Skeletal muscle tissue (tissue), 4 donors: ENCODE results near the gene ANTXRL. TPM values are rescaled to one million over a fixed set of nuclear protein-coding genes. Genes with fewer than 3 reads are reported as not detected.
"Not testable (repeated sequence)": the region's sequence is repeated elsewhere in the genome, so short reads cannot be mapped to it uniquely, and the experiment has no call there.

Experiments
- H3K27ac ChIP-seq: one replicate; pipeline ENCODE4 v1.7.0; 2013; ENCODE audit warnings: mild to moderate bottlenecking, low read depth, low read length, inconsistent platforms
- H3K27me3 ChIP-seq, 3 donors: one replicate each; pipeline ENCODE4 v1.7.0; 2013; ENCODE audit warnings: low read length in 3 of 3; ENCODE audit not compliant: control insufficient read depth in 3 of 3, insufficient read depth in 3 of 3
- H3K36me3 ChIP-seq, 3 donors: one replicate each; pipeline ENCODE4 v1.7.0; 2013; ENCODE audit warnings: low read length in 3 of 3; ENCODE audit not compliant: control insufficient read depth in 3 of 3, insufficient read depth in 3 of 3
- H3K4me1 ChIP-seq, 3 donors: one replicate each; pipeline ENCODE4 v1.7.0; 2013; ENCODE audit warnings: low read length in 3 of 3, mild to moderate bottlenecking in 3 of 3; ENCODE audit not compliant: control insufficient read depth in 3 of 3, insufficient read depth in 3 of 3
- H3K4me3 ChIP-seq, 3 donors: one replicate each; pipeline ENCODE4 v1.7.0; 2013; ENCODE audit warnings: low read length in 3 of 3
- H3K9ac ChIP-seq, 3 donors: one replicate each; pipeline ENCODE4 v1.7.0; 2013; ENCODE audit warnings: low read length in 3 of 3, mild to moderate bottlenecking in 3 of 3, moderate library complexity in 2 of 3, low read depth in 1 of 3
- H3K9me3 ChIP-seq, 3 donors: one replicate each; pipeline ENCODE4 v1.7.0; 2013; ENCODE audit warnings: low read length in 3 of 3; ENCODE audit not compliant: control insufficient read depth in 3 of 3
- total RNA-seq: library from RNA; depleted of rRNA; stranded (reverse); fragments of >200 nt; gene quantifications from one replicate; pipeline ENCODE4 v1.2.3, GENCODE V29; 2014
- donor health status: Osteomylitis.

ANTXRL gene
- total RNA-seq, 1 donor from 2014 or later: not detected

GRCh38 chr10:46328853-46329689 is 42.3 kb downstream of the ANTXRL start:
- no peak overlapping the region for H3K4me3 ChIP-seq
- peaks cover 0 to 13% (median 0%) of the 10 kb centered on the region in 3 donors for H3K27me3 ChIP-seq
- H3K4me1 ChIP-seq: no peaks in the 10 kb centered on the region
- H3K36me3 ChIP-seq: no peaks in the 10 kb centered on the region
- no peak overlapping the region for H3K9ac ChIP-seq
- H3K9me3 ChIP-seq: no peaks in the 10 kb centered on the region
- no peak overlapping the region for H3K27ac ChIP-seq

- Histone ChIP-seq H3K4me1 (no peaks in the 10 kb centered on the region), H3K27ac (no peak overlapping the region), H3K27me3 (peaks cover 0 to 13% (median 0%) of the 10 kb centered on the region in 3 donors), H3K4me3 (no peak overlapping the region), H3K9me3 (no peaks in the 10 kb centered on the region), H3K36me3 (no peaks in the 10 kb centered on the region), H3K9ac (no peak overlapping the region)
Measured at GRCh38 chr10:46329690-46330016, 42.9 kb downstream of the ANTXRL start.

GRCh38 chr10:46330894-46331293 is 44.1 kb downstream of the ANTXRL start:
- Histone ChIP-seq H3K36me3 (no peaks in the 10 kb centered on the region), H3K9ac (no peak overlapping the region), H3K4me1 (no peaks in the 10 kb centered on the region), H3K4me3 (no peak overlapping the region), H3K27ac (no peak overlapping the region), H3K9me3 (no peaks in the 10 kb centered on the region), H3K27me3 (peaks cover 0 to 13% (median 0%) of the 10 kb centered on the region in 3 donors)

GRCh38 chr10:46365484-46365883 is 78.7 kb downstream of the ANTXRL start:
- not testable (repeated sequence) for H3K27ac ChIP-seq, H3K36me3 ChIP-seq, H3K9ac ChIP-seq, H3K4me3 ChIP-seq, H3K4me1 ChIP-seq, H3K9me3 ChIP-seq, H3K27me3 ChIP-seq

GRCh38 chr10:46367209-46367608 is 80.4 kb downstream of the ANTXRL start:
- H3K4me3 ChIP-seq, H3K4me1 ChIP-seq, H3K9me3 ChIP-seq, H3K27ac ChIP-seq, H3K9ac ChIP-seq, H3K36me3 ChIP-seq, H3K27me3 ChIP-seq: not testable (repeated sequence)

GRCh38 chr10:46367666-46368240 is 81.0 kb downstream of the ANTXRL start:
- H3K9me3 ChIP-seq, H3K4me3 ChIP-seq, H3K9ac ChIP-seq, H3K27me3 ChIP-seq, H3K4me1 ChIP-seq, H3K27ac ChIP-seq, H3K36me3 ChIP-seq: not testable (repeated sequence)

- not testable (repeated sequence) for H3K9ac ChIP-seq, H3K27me3 ChIP-seq, H3K36me3 ChIP-seq, H3K27ac ChIP-seq, H3K4me3 ChIP-seq, H3K9me3 ChIP-seq, H3K4me1 ChIP-seq
Measured at GRCh38 chr10:46368956-46369355, 82.2 kb downstream of the ANTXRL start.

GRCh38 chr10:46374410-46374809 is 87.6 kb downstream of the ANTXRL start:
- H3K27ac ChIP-seq, H3K4me1 ChIP-seq, H3K9ac ChIP-seq, H3K27me3 ChIP-seq, H3K36me3 ChIP-seq, H3K4me3 ChIP-seq, H3K9me3 ChIP-seq: not testable (repeated sequence)

- H3K4me3 ChIP-seq, H3K9ac ChIP-seq, H3K27me3 ChIP-seq: not testable (repeated sequence)
Measured at GRCh38 chr10:46375406-46375805, 88.6 kb downstream of the ANTXRL start, which contains the start of gene ANXA8L1. ANXA8L1 (plus strand) TSS chr10:46375776; CDS start chr10:46375852, 76 bp downstream.

GRCh38 chr10:46377022-46377421 is 90.2 kb downstream of the ANTXRL start:
- not testable (repeated sequence) for H3K9me3 ChIP-seq, H3K27ac ChIP-seq, H3K4me1 ChIP-seq, H3K4me3 ChIP-seq, H3K9ac ChIP-seq, H3K27me3 ChIP-seq, H3K36me3 ChIP-seq

More at GRCh38 chr10:46375406-46375805, 88.6 kb downstream of the ANTXRL start, which contains the start of gene ANXA8L1:
- H3K36me3 ChIP-seq, H3K27ac ChIP-seq, H3K9me3 ChIP-seq, H3K4me1 ChIP-seq: not testable (repeated sequence)
